ENCODE data around the gene CPNE6. TPM values are rescaled to one million over a fixed set of nuclear protein-coding genes. Genes with fewer than 3 reads are reported as not detected.
A peak's percentile ranks its signal among the peaks of the same experiment; 100 is the strongest.

The CPNE6 gene
- polyA plus RNA-seq, 1 of the 3 experiments (the other 2 are of a cell fraction): not detected

GRCh38 chr14:24093901-24094840 lies 22.8 kb downstream of the CPNE6 start, which contains the start of gene PCK2:
Gene PCK2 (plus strand): TSS chr14:24094311. CDS start chr14:24094406, 95 bp downstream.
- 2% methylated on average over 58 of the region's 68 CpGs for WGBS (ENCODE audit: low lambda C conversion rate)
- DNase-seq: peak; percentile 97

More at GRCh38 chr14:24093901-24094840, 22.8 kb downstream of the CPNE6 start, which contains the start of gene PCK2:
- H3K79me2 ChIP-seq (ENCODE audit: insufficient read depth): peaks cover 16% of the 10 kb centered on the region
- H3K9me2 ChIP-seq: no peaks in the 10 kb centered on the region
- ChIA-PET POLR2A (interaction anchor here (0.6 to 6.2 kb wide), 12 partner anchors 10 to 128 kb away, joined by 3 to 46 read pairs (median 9); partner anchors contain the start of genes CARMIL3, DCAF11, NRL and PSME2), CTCF (interaction anchor here (0.7 to 25.4 kb wide), 9 partner anchors 12 to 296 kb away, joined by 3 to 1159 read pairs (median 6); partner anchors contain the start of genes CARMIL3, CPNE6, DCAF11 and IRF9)
- peak within 1 kb of the TSS; percentile 80 to 92 for H3K4me3 ChIP-seq (ENCODE audit: low read depth in 2 of 2, low read length in 1 of 2)
- H2AFZ ChIP-seq (ENCODE audit: low read depth): peak within 1 kb of the TSS; percentile 91
- H3K27me3 ChIP-seq (ENCODE audit: insufficient read depth): no peaks in the 10 kb centered on the region
- H3K4me1 ChIP-seq (ENCODE audit: control insufficient read depth in 1 of 2, insufficient read depth in 2 of 2, low read depth in 1 of 2, low read length in 1 of 2): peaks cover 12 to 19% of the 10 kb centered on the region in 2 experiments; a peak in 2 of 4 replicates
- TF ChIP-seq CTCF (IDR thresholded peaks at IDR 0.05): 0 out of 2 replicates have a peak, but pooled peaks have one; percentile 6
- no peak for TF ChIP-seq FOSL2 (IDR thresholded peaks at IDR 0.05; ENCODE audit: borderline replicate concordance, low read depth)
- TF ChIP-seq RAD21 (IDR thresholded peaks at IDR 0.05; ENCODE audit: low read length): no peak
- TF ChIP-seq MAX (IDR thresholded peaks at IDR 0.05; ENCODE audit: low read depth): peak; percentile 78
- 0 out of 2 replicates have a peak, but pooled peaks have one; percentile 24 for TF ChIP-seq MXI1 (IDR thresholded peaks at IDR 0.05; ENCODE audit: low read depth, low read length)
- no peak for TF ChIP-seq GABPA (IDR thresholded peaks at IDR 0.05; ENCODE audit: low read depth)
- peak; percentile 60 for TF ChIP-seq GATA2 (CRISPR knock-in tag; IDR thresholded peaks at IDR 0.05)
- TF ChIP-seq USF1 (IDR thresholded peaks at IDR 0.05; ENCODE audit: borderline replicate concordance, low read depth): 0 out of 2 replicates have a peak, but pooled peaks have one; percentile 8
- no peak for TF ChIP-seq RFX5 (IDR thresholded peaks at IDR 0.05; ENCODE audit: low read length)
- no peak for TF ChIP-seq SMC3 (IDR thresholded peaks at IDR 0.05; ENCODE audit: low read depth, low read length)
- TF ChIP-seq TAF1 (IDR thresholded peaks at IDR 0.05; ENCODE audit: borderline replicate concordance, low read depth, low read length): peak; percentile 79
- peak; percentile 93 for TF ChIP-seq POLR2AphosphoS5 (IDR thresholded peaks at IDR 0.05; ENCODE audit: low read depth, low read length)
- TF ChIP-seq USF2 (IDR thresholded peaks at IDR 0.05; ENCODE audit: borderline replicate concordance, low read depth, low read length): no peak
- TF ChIP-seq EP300 (IDR thresholded peaks at IDR 0.05; ENCODE audit: borderline replicate concordance in 1 of 2, low read depth in 1 of 2, low read length in 1 of 2): 0 out of 4 replicates have a peak, but pooled peaks of 1 of the 2 experiments have one; percentile 10
- 0 out of 2 replicates have a peak, but pooled peaks have one; percentile 11 for TF ChIP-seq ZBTB33 (IDR thresholded peaks at IDR 0.05; ENCODE audit: borderline replicate concordance, low read depth)
- TF ChIP-seq PBX3 (IDR thresholded peaks at IDR 0.05): 0 out of 2 replicates have a peak, but pooled peaks have one; percentile 3
- peak; percentile 37; the same call in 1 of the 2 replicates for TF ChIP-seq FOXM1 (IDR thresholded peaks at IDR 0.05; ENCODE audit: low read depth)
- no peak for TF ChIP-seq JUND (IDR thresholded peaks at IDR 0.05)
- H4K20me1 ChIP-seq (ENCODE audit: insufficient read depth): no peaks in the 10 kb centered on the region
- no peaks in the 10 kb centered on the region for H3K9me3 ChIP-seq
- peaks cover 0 to 3% of the 10 kb centered on the region in 2 experiments for H3K36me3 ChIP-seq (replicated peaks in 1 of 2; ENCODE audit: control insufficient read depth in 1 of 2, insufficient read depth in 2 of 2, low read length in 1 of 2)
- peak within 1 kb of the TSS; percentile 100 for H3K4me2 ChIP-seq
- H3F3A ChIP-seq (replicated peaks; ENCODE audit: insufficient read depth): peaks cover 3% of the 10 kb centered on the region
- H3K27ac ChIP-seq (ENCODE audit: low read depth in 2 of 2, low read length in 1 of 2): peak within 1 kb of the TSS; percentile 73 to 93
- peak within 1 kb of the TSS; percentile 92 for H3K9ac ChIP-seq

Measured in SK-N-SH (cell line).